ENCODE measurements around the gene KEAP1. TPM values are rescaled to one million over a fixed set of nuclear protein-coding genes. Genes with fewer than 3 reads are reported as not detected.

KEAP1 gene
- total and polyA plus RNA-seq, 2 of the 13 experiments (the other 11 are each of a cell fraction or from before 2014, with no cell fraction given): 56.7 to 72.9 TPM

- TF ChIP-seq ZHX2 (IDR thresholded peaks at IDR 0.05; ENCODE audit: low read depth) (peak; percentile 70; the same call in 1 of the 2 replicates), ZHX2 (CRISPR knock-in tag; IDR thresholded peaks at IDR 0.05; ENCODE audit: borderline replicate concordance) (peak; percentile 60; the same call in 1 of the 2 replicates), SP1 (IDR thresholded peaks at IDR 0.05) (no peak), SP1 (CRISPR knock-in tag; IDR thresholded peaks at IDR 0.05) (peak; percentile 42; the same call in 1 of the 2 replicates), RBM39 (IDR thresholded peaks at IDR 0.05; ENCODE audit: low read depth, low read length, poor library complexity, severe bottlenecking) (no peak), ELK4 (CRISPR knock-in tag; IDR thresholded peaks at IDR 0.05; ENCODE audit: borderline replicate concordance) (no peak), ASH2L (IDR thresholded peaks at IDR 0.05; ENCODE audit: insufficient read length, low read depth, low read length) (peak; percentile 73), SNAI1 (CRISPR knock-in tag; IDR thresholded peaks at IDR 0.05; ENCODE audit: borderline replicate concordance) (no peak), KDM2A (CRISPR knock-in tag; IDR thresholded peaks at IDR 0.05; ENCODE audit: borderline replicate concordance, low read depth) (peak; percentile 59; the same call in 1 of the 2 replicates), ARID4A (CRISPR knock-in tag; IDR thresholded peaks at IDR 0.05; ENCODE audit: borderline replicate concordance) (peak; percentile 81; the same call in 1 of the 2 replicates), ATF3 (CRISPR knock-in tag; IDR thresholded peaks at IDR 0.05) (peak; percentile 80), CAMTA2 (CRISPR knock-in tag; IDR thresholded peaks at IDR 0.05; ENCODE audit: borderline replicate concordance) (peak; percentile 57; the same call in 1 of the 2 replicates), NR2F6 (IDR thresholded peaks at IDR 0.05) (no peak; the same call in 1 of the 2 replicates), NR2F6 (CRISPR knock-in tag; IDR thresholded peaks at IDR 0.05) (peak; percentile 15; the same call in 1 of the 2 replicates), FOSL2 (CRISPR knock-in tag; IDR thresholded peaks at IDR 0.05) (peak; percentile 87), ZNF30 (CRISPR knock-in tag; IDR thresholded peaks at IDR 0.05) (0 out of 2 replicates have a peak, but pooled peaks have one; percentile 71), HNRNPL (IDR thresholded peaks at IDR 0.05; ENCODE audit: low read depth, low read length) (no peak), IKZF1 (IDR thresholded peaks at IDR 0.05) (no peak)
Measured at GRCh38 chr19:10502524-10503001, 593 bp downstream of the KEAP1 start (continued).

Data from HepG2 (cell line).